NCI-H2029 (cell line): ENCODE data around the gene LRRC75A.

ENCODE experiments used
- DNase-seq: peaks from one replicate; lab custom pipeline; 2025; lab: John Stamatoyannopoulos, UW

The LRRC75A gene

GRCh38 chr17:16493531-16494046, 1.6 kb upstream of the LRRC75A start:
- DNase-seq: no peak

- no peak for DNase-seq
Measured at GRCh38 chr17:16492613-16493530, 879 bp upstream of the LRRC75A start.

- no peak for DNase-seq
Measured at GRCh38 chr17:16491131-16491702, 776 bp downstream of the LRRC75A start.

GRCh38 chr17:16489431-16489830, 2.6 kb downstream of the LRRC75A start:
- no peak for DNase-seq

GRCh38 chr17:16488968-16489337, 3.0 kb downstream of the LRRC75A start:
- no peak for DNase-seq

GRCh38 chr17:16488186-16488967, 3.6 kb downstream of the LRRC75A start:
- no peak for DNase-seq

GRCh38 chr17:16486373-16487250, 5.4 kb downstream of the LRRC75A start:
- DNase-seq: peak; percentile 93

- DNase-seq: no peak
Measured at GRCh38 chr17:16484445-16485175, 7.4 kb downstream of the LRRC75A start.

GRCh38 chr17:16483021-16483645, 8.9 kb downstream of the LRRC75A start:
- no peak for DNase-seq

GRCh38 chr17:16482253-16482652, 9.7 kb downstream of the LRRC75A start:
- no peak for DNase-seq

- DNase-seq: peak; percentile 21
Measured at GRCh38 chr17:16480995-16481394, 11.0 kb downstream of the LRRC75A start.

GRCh38 chr17:16479264-16479663, 12.7 kb downstream of the LRRC75A start:
- no peak for DNase-seq

GRCh38 chr17:16478649-16479048, 13.3 kb downstream of the LRRC75A start:
- no peak for DNase-seq

GRCh38 chr17:16477666-16478065, 14.3 kb downstream of the LRRC75A start:
- DNase-seq: no peak

GRCh38 chr17:16477255-16477654, 14.7 kb downstream of the LRRC75A start:
- DNase-seq: no peak

GRCh38 chr17:16475179-16475704, 16.8 kb downstream of the LRRC75A start:
- no peak for DNase-seq

- DNase-seq: no peak
Measured at GRCh38 chr17:16474012-16474725, 17.8 kb downstream of the LRRC75A start.

GRCh38 chr17:16473044-16474011, 18.7 kb downstream of the LRRC75A start:
- DNase-seq: no peak
